HG03457 (cell line): ENCODE measurements around the gene FOXP1.
"Not testable (repeated sequence)": the region's sequence is repeated elsewhere in the genome, so short reads cannot be mapped to it uniquely, and the experiment has no call there.

Experiments
- ATAC-seq: cut with Tn5 transposase; IDR thresholded peaks from one replicate; pipeline ENCODE4 v1.9.1; 2021; ENCODE audit warnings: moderate number of reproducible peaks; ENCODE audit not compliant: unreplicated experiment

FOXP1 gene

GRCh38 chr3:71001303-71001830, 582.2 kb downstream of the FOXP1 start:
- ATAC-seq, result no peak

GRCh38 chr3:71000483-71000882, 583.0 kb downstream of the FOXP1 start:
- ATAC-seq, result no peak

GRCh38 chr3:70999730-71000129, 583.8 kb downstream of the FOXP1 start:
- ATAC-seq, result no peak

- ATAC-seq, result no peak
Measured at GRCh38 chr3:70996082-70996481, 587.4 kb downstream of the FOXP1 start.

GRCh38 chr3:70994644-70995043, 588.9 kb downstream of the FOXP1 start:
- ATAC-seq, result no peak

GRCh38 chr3:70992562-70993204, 590.8 kb downstream of the FOXP1 start:
- no peak for ATAC-seq

- no peak for ATAC-seq
Measured at GRCh38 chr3:70992131-70992530, 591.4 kb downstream of the FOXP1 start.

GRCh38 chr3:70990723-70991122, 592.8 kb downstream of the FOXP1 start:
- no peak for ATAC-seq

- no peak for ATAC-seq
Measured at GRCh38 chr3:70990185-70990584, 593.3 kb downstream of the FOXP1 start.

GRCh38 chr3:70989174-70989573, 594.4 kb downstream of the FOXP1 start:
- ATAC-seq, result no peak

GRCh38 chr3:70988111-70988510, 595.4 kb downstream of the FOXP1 start:
- no peak for ATAC-seq

GRCh38 chr3:70985572-70985971, 598.0 kb downstream of the FOXP1 start:
- ATAC-seq, result no peak

GRCh38 chr3:70984776-70985482, 598.6 kb downstream of the FOXP1 start:
- ATAC-seq, result no peak

- no peak for ATAC-seq
Measured at GRCh38 chr3:70982700-70983140, 600.8 kb downstream of the FOXP1 start.

- no peak for ATAC-seq
Measured at GRCh38 chr3:70982284-70982683, 601.2 kb downstream of the FOXP1 start.

- ATAC-seq, result no peak
Measured at GRCh38 chr3:70981231-70981880, 602.2 kb downstream of the FOXP1 start.

- ATAC-seq, result no peak
Measured at GRCh38 chr3:70980646-70981170, 602.8 kb downstream of the FOXP1 start.

GRCh38 chr3:70979983-70980645, 603.4 kb downstream of the FOXP1 start:
- ATAC-seq, result no peak

- no peak for ATAC-seq
Measured at GRCh38 chr3:70977712-70978111, 605.8 kb downstream of the FOXP1 start.

GRCh38 chr3:70975981-70976380, 607.5 kb downstream of the FOXP1 start:
- ATAC-seq, result not testable (repeated sequence)

GRCh38 chr3:70974747-70975146, 608.8 kb downstream of the FOXP1 start:
- ATAC-seq, result no peak
